Umbilical cord (tissue), 2 donors: ENCODE measurements around the gene ZNF629. TPM values are rescaled to one million over a fixed set of nuclear protein-coding genes. Genes with fewer than 3 reads are reported as not detected.
"Not testable (repeated sequence)": the region's sequence is repeated elsewhere in the genome, so short reads cannot be mapped to it uniquely, and the experiment has no call there.

Experiments
- DNase-seq: peaks from one replicate; pipeline ENCODE4 v3.0.0-alpha.2; 2015; ENCODE audit warnings: low spot score
- total RNA-seq: library from RNA; depleted of rRNA; stranded (reverse); fragments of >200 nt; gene quantifications from one replicate; pipeline ENCODE4 v1.2.3, GENCODE V29; 2014; ENCODE audit warnings: low replicate concordance; ENCODE audit not compliant: insufficient read depth

Gene ZNF629
- 5.1 TPM for total RNA-seq

DNA sequence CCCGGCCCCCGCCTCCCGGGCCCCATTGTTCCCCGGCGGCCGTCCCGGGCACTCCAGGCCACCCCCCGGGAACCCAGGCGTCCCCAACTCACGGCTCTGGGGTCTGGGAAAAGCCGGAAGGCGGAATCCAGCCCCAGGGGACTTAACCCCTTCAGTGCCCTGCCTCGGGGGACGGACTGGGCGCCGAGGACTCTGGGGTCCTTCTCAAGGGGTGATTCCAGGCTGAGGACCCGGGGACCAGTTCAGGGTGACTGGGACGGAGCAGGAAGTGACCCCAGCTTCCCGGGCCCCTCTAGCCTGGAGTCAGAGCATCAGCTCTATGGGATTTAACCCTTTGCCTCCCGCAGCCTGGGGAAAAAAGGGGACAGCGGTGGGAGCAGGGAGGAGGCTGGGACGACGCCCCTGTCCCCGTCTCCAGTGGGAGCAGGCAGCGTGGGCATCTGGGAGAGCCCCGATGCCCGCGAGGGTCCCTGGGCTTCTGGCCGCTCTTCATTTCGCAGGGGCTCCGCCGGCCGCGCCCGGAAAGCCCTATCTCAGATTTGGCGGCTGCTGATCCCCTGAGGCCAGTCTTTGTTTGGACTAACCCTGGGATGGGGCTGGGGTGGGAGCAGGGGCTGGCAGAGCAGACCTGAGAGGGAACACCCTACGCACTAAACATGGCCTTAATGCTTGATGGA lies at the start of gene ZNF629:
Gene ZNF629 (minus strand): TSS at position 270 of the 677 bp plus-strand sequence. CDS start 2,723 bp downstream, outside the sequence.
- DNase-seq = peak; percentile 86

DNA sequence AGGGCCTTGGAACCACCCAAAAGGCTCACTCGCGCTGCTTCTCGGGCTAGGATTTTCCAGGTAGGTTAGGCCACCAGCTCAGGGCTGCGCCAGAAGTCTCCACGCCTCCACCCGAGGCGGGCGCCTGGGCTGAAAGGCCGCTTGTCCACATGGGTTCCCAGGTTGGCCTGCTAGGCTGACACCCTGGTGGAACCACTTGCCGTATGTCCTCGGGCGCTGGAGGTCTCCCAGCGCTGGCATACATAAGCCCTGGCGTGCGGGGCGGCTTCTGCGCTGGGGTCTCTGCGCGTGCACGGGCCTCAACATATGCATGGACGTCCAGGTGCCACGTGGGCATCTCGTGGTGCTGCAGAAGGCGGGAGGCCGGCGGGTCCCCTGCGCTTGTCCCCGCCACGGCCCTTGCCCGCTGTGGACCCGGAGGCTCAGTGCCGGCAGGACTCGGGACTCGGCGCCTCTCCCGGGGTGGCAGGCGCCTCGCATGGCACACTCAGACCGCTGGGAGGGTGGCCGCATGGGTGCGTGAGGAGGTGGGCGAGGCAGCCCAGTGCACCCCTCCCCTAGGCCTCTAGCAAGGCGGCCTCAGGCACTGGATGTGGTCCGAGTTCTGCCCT lies 47.2 kb upstream of the ZNF629 start:
- DNase-seq = no peak

DNA sequence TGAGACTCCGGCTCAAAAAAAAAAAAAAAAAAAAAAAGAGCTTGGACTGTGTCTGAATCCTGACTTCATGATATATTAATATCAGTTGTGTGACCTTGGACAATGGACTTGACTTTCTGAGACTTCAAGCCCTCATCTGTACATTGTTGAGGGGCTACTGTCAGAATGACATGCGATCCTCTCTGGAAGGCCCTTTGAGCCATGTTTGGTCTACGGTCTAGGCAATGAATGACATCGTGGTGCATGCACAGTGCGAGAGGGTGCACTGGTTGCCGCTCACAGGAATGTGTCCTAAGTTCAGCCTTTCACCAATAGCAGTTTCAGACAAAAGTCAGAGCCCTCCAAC lies 43.0 kb upstream of the ZNF629 start:
- no peak for DNase-seq

DNA sequence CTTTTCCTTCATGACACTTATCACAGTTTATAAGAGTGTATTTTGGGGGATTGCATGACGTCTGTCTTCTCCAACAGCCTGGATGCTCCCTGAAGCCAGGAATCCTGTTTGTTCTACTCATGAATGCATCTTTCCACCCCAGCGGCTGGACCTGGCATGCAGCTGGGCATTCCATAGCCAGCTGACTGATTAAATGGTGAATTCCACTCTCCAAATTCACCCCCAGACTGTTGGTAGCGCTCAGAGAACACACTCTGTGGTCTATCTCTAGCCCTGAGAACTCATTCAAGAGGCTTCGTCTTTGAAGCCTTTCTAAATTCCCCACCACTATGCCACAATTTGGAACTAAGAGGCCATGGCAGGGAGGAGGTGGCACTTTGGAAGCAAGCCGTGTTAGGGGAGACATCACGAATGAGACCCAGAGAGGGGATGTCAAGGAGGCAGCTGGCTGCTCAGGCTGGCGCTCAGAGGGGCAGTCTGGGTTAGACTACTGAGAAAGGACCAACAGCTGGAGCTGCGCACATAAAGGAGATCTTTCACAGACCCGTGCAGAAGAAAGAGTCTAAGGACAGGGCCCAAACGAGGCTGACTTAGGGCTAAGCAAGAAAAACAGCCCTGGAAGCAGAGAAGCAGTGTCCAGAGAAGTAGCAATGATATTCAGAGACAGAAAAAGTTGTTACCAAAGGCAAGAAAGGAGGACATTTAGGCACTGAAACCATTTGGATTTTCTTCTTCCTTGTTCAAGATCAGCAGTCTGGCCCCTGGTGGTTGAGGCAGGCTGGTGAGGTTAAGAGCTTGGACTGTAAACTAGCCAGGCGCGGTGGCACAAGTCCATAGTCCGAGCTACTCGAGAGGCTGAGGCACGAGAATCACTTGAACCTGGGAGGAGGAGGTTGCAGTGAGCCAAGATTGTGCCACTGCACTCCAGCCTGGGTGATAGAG lies 42.4 kb upstream of the ZNF629 start:
- no peak for DNase-seq

DNA sequence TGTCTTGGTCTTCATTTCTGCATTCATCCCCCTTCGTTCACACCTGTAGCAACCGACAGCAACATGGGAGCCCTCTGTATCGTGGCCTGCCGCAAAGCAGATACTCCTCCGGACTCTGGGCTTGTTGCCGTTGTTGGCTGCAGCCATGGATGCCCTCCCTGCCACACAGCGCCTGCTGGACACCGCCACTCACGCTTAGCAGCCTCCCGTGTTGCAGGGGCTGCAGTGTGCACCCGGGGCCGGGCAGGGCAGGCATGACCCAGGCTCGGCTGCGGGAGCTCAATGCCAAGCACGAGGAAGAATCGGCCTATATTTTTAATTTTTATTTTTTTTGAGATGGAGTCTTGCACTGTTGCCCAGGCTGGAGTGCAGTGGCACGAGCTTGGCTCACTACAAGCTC lies 34.9 kb upstream of the ZNF629 start:
- DNase-seq = no peak

DNA sequence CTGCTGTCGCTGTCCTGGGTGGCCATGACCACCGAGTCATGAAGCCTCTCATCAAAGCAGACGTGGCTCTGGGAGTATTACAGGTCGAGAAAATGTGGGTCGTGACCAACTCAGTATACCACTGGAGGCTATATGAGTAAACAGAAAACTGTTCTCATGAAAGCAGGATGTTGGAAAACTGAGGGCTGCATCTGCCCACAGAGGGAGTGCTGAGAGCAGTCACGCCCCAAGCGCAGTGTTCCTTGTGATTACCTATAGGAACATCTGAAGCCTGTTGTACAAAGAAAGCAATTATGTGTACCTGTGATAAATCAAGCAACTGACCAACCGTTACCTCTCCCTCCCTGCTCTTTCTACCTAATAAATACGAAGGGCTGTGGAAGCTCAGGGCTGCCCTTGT lies 34.4 kb upstream of the ZNF629 start:
- not testable (repeated sequence) for DNase-seq

DNA sequence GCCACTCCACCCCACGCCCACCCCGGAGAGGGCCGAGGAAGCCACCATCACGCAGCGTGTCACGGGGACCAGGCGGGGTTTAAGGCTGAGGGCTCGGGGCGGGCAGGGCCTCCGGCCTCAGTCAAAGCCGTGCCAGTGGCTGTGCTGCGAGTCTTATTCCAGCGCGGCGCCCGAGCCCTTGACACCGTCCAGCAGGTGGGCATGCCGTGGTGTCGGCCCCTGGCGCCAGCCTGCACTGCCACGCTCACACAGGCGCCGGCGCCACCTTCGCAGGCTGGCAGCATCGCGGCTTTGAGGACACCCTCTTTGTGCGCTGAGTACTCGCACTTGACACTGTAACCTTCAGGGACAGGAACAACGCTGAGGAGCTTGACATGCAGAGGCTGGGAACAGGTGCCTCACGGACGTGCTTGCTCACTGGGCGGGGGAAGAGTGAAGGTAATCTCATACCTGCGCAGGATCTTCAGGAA lies 34.0 kb upstream of the ZNF629 start:
- DNase-seq = no peak

DNA sequence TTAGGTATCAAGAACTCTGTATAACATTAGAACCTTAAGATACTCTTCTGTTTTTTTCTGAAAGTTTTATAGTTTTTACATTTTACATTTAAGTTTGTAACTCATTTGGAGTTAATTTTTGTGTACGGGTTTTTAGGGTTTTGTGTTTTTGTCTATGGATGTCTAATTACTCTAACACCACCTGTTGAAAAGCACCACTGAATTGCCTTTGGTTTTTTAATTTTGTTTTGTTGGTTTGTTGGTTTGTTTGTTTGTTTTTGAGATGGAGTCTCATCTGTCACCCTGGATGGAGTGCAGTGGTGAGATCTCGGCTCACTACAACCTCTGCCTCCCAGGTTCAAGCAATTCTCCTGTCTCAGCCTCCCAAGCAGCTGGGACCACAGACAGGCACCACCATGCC lies 29.8 kb upstream of the ZNF629 start:
- no peak for DNase-seq

DNA sequence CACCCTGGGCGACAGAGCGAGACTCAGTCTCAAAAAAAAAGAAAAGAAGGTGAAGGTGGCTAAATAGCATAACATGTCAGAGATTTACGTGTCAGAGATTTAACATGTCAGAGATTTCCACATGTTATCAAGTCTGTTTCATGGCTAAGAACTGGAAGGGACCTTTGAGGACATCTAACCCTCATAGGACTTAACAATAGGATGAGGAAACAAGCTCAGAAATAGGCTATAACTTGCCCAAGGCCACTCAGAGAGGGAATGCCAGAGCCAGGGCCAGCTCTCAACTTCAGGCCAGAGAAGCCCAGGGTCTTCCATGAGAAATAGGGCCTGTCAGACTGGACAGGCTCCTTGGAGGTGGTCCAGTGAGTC lies 26.8 kb upstream of the ZNF629 start:
- DNase-seq = no peak

DNA sequence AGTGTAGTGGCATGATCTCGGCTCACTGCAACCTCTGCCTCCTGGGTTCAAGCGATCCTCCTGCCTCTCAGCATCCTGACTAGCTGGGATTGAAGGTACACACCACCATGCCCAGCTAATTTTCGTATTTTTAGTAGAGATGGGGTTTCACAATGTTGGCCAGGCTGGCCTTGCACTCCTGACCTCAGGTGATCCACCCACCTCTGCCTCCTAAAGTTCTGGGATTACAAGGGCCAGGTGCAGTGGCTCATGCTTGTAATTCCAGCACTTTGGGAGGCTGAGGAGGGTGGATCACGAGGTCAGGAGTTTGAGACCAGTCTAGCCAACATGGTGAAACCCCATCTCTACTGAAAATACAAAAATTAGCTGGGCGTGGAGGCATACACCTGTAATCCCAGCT lies 22.7 kb upstream of the ZNF629 start:
- DNase-seq = not testable (repeated sequence)

DNA sequence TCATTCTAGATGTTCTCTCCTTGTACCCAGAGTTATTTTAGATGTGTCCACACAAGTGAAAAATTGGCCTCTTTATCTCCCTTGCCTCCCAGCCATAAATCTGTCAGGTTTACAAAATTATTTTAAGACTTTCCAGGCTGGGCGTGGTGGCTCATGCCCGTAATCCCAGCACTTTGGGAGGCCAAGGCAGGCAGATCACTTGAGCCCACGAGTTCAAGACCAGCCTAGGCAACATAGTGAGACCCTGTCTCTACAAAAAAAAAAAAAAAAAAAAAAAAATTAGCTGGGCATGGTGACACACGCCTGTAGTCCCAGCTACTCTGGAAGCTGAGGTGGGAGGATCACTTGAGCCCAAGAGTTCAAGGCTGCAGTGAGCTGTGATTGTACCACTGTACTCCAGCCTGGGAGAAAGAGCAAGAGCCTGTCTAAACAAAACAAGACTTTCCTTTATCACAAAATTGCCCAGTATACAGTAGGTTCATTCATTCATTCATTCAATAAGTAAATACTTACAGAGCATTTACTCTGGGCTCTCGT lies 22.0 kb upstream of the ZNF629 start:
- DNase-seq = peak; percentile 46

DNA sequence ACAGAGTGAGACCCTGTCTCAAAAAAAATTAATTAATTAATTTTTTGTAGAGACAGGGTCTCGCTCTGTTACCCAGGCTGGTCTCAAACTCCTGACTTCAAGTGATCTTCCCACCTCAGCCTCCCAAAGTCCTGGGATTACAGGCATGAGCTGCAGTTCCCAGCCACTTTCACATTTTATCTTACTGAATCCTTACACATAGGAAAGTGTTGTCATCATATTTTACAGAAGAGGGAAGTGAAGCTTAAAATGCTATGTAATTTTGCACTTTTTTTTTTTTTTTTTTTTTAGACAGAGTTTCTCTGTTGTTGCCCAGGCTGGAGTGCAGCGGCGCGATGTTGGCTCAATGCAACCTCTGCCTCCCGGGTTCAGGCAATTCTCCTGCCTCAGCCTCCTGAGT lies 21.1 kb upstream of the ZNF629 start:
- no peak for DNase-seq

DNA sequence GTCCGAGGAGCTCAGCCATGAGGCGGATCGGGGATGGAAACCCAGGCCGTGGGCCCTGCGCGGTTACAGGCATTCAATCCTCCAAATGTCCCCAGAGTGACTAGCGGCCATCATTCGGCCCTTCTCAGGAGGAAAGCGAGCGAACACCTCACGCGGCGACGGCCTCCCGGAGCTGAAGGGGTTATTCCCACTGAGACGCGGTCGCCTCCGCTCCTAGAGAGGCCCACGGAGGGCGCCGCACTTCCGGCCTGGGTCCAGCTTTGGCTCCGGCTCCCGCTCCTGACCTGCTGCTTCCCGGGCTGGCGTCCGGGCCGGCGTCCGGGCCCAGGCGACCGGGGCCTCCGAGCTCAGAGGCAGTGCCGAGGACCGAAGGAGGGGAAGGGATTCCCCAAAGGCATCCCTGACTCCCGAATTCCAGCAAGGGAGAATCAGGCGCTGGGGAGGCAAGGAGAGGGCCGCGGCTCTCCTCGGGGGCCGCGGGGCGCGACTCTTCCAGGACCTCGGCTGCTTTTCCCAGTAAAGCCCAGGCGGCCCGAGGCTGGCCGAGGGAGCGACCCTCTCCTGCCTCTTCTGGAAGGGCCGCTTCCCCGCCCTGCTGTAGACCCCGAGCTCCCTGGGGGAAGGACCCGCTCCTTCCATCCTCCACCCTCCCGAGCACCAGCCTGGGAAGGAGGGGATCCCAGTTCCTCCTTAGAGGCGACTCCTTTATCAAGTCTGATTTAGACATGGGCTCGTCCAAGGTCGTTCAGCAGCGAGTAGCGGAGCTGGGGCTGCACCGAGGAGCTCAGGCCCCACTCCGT lies 18.6 kb upstream of the ZNF629 start:
- DNase-seq = peak; percentile 86

DNA sequence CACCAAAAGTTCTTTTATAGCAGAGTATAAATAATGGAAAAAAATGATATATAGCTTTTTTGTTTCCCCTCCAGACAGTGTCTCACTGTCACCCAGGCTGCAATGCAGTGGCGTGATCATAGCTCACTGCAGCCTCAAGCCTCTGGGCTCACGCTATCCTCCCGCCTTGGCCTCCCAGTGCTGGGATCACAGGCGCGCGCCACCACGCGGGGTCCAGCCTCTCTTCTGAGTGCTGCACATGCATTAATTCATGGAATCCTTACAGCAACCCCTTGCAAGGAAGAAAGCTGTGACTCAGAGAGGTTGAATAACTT lies 18.0 kb upstream of the ZNF629 start:
- no peak for DNase-seq

DNA sequence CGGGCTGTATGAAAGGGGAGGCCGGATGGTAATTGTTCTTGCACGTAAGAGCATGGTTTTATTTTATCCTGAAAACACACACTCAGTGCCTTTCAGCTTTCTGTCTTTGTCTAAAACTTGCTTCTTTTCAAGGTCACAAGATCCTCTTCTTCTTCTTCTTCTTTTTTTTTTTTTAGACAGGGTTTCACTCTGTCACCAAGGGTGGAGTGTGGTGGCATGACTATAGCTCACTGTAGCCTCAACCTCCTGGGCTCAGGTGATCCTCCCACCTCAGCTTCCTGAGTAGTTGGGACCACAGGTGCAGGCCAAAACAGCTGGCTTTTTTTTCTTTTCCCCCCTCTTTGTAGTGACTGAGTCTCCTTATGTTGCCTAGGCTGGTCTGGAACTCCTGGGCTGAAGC lies 15.9 kb upstream of the ZNF629 start:
- no peak for DNase-seq

DNA sequence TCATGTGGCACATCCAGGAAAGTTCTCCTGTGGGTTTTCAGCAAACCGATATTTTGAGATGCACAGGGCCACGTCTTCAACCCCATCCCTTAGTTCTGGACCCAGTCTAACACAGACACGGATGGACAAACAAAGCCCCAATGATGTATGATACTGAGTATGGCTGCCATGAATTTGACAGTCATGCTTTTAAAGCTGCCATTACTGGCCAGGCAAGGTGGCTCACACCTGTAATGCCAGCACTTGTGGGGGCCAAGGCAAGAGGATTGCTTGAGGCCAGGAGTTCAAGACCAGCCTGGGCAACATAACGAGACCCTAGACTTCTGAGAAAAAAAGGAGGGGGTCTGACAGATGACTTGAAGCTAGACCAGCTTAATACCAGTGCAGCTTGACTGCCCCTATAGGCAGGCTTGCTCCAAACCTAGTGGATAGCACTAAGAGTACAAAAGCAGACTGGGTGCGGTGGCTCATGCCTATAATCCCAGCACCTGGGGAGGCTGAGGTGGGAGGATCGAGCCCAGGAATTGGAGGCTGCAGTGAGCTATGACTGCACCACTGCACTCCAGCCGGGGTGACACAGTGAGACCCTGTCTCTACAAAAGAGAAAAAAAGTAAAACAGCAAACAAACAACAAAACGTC lies 10.8 kb upstream of the ZNF629 start:
- DNase-seq = no peak

DNA sequence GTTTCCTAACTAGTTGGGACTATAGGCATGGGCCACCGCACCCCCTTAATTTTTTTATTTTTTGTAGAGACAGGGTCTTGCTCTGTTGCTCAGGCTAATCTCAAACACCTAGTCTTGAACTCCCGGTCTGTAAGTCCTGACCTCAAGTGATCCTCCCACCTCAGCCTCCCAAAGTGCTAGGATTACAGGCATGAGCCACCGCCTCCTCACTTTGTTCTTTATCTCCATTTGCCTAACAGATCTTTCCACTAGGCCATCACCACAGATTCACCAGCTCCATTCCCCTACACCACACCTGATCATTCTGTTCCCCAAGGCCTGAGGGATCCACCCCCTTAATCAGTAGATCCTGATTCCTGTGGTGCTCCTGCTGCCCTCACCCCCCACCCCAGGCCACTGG lies 7.6 kb upstream of the ZNF629 start:
- DNase-seq = no peak

DNA sequence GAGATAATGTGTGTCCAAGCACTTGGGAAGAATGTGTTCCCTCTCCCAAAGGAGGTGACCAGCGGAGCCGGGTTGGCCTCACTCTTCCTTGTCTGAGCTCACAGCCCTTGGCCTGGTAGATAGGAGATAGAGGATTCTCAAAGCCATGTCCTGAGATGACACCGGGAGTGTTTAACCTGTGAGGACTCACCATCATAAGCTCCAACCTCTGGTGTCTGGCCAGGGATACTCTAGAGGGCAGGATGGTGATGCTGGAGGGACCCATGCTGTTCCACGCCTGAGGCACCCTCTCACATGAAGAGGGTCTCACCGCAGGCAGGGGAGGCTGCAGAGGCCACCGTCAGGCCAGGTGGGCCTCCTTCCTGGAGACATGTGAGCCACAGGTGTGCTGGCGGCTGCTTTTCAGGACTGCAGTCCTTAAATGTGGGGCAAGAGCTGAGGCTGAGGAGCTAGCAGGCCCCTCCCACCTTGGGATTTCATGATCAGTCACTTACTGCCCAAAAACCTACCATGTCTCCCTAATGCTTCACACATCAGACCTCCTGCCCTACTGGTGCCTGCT lies 6.6 kb upstream of the ZNF629 start:
- DNase-seq = no peak

DNA sequence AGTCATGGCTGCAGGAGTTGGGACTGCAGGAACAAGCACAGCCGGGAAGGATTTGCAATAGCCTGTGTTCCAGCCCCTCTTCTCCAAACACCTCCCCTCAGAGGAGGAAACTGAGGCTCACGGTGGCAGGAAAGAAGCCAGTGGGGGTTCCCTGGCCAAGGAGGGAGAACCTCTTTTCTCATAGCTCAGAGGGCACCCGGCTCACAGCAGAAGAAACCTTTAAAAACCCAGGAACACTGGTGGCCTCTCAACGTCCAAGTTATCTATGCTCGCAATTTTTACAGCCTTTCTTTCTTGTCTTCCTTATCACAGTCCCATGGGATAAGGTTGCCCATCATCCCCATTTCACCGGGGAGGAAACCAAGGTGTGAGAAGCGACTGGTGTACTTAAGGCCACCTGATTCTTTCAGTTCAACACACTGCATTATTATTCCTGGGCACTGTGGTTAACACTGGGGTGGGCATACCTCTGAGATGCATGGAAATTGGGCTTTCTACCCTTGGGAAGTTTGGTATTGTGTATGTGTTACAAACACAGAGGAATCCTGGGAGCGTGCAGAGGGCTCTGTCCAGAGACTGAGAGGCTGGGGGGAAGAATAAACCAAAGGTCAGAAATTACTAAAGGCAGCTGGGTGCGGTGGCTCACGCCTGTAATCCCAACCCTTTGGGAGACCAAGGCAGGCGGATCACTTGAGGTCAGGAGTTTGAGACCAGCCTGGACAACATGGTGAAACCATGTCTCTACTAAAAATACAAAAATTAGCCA lies 791 bp upstream of the ZNF629 start:
- DNase-seq = peak; percentile 55
